ENCODE measurements around the gene JAK3. TPM values are rescaled to one million over a fixed set of nuclear protein-coding genes. Genes with fewer than 3 reads are reported as not detected.
"Not testable (repeated sequence)": the region's sequence is repeated elsewhere in the genome, so short reads cannot be mapped to it uniquely, and the experiment has no call there.

JAK3 gene
- 0.37 and 0.90 TPM in 2 replicates for total RNA-seq (2014; rRNA removed; shearing (Covaris generic))

DNA sequence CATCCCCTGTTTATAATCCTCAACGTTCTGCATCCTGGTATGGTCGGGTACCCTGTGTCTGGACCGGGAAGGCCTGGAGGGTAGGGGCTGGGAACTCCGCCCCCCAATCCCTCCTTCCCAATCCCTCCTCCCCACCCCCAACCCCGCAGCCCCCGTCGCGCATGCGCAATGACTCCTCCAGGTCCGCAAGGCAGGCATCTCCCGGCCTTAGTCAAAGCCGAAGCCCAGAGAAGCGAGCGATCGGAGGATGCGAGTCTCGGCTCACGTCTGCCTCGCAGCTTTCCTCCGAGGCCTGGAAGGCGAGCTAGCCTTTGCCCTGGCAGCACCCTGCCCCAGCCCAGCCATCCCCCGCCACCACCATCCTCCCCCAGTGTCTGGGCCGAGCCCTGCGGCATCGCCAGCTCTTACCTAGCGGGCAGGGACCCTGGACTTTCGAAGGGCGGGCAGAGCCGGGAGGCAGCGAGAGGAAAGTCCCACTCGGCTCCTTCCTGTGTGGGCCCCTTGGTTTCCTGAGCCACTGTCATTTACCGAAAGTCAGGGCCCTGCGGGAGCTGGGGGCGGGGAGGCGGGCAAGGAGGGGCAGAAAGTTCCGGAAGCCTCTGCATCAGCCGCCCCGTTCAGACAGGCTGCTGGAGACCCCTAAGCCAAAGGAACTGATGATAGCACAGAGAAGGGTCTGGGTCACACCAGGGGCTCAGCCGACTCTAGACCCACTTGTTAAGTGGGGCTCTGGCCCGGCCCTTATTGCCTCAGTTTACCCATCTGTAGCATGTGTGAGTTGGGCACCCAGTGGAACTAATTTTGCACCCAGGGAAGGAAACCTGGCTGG, at the start of gene JAK3:
JAK3 (minus strand) TSS at position 445 of the 829 bp plus-strand sequence. CDS start 3,565 bp downstream, outside the sequence.
- DNase-seq (ENCODE audit: low spot score) = no peak

DNA sequence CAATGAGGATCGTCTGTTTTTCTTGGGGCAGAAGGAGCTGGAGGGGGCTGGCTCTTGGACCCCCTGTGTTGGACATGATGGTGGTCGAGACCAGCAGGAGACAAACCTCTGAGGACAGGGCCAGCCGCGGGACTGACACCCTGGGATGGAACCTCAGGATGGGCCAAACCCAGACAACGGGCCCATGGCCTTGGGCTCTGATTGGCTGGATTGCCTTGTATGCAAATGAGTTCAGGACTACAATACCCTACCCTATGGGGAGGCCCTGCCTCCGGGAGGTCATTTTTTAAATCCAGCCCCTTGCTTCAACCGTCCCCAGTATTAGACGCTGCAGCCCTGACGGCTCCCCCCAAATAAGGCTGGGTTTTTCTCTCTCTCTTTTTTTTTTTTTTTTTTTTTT, 46.0 kb upstream of the JAK3 start:
- DNase-seq (ENCODE audit: low spot score) = no peak

DNA sequence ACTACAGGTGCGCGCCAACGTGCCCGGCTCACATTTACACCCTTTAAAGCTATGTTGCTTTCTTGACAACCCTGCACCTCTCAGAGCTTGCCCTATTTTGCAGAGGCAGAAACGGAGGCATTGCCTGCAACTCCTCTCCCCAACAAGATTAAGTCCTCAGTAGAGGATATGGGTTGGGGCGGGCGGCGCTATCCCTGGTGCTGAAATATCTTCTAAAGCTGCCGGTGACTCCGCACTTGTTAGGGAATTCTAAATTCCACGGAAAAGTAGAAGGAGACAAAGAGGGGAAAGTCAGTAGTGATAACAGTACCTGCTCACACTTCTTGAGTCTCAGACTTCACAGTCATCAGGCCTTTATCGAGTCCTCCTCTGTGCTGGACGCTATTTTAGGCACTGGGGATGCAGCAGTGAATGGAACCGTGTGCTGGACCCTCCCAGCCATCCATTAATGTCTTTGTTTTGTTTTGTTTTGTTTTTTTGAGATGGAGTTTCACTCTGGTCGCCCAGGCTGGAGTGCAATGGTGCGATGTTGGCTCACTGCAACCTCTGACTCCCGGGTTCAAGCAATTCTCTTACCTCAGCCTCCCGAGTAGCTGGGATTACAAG, 41.9 kb upstream of the JAK3 start:
- DNase-seq (ENCODE audit: low spot score) = no peak

GRCh38 chr19:17888260-17888659, 40.5 kb upstream of the JAK3 start:
- DNase-seq (ENCODE audit: low spot score) = no peak

DNA sequence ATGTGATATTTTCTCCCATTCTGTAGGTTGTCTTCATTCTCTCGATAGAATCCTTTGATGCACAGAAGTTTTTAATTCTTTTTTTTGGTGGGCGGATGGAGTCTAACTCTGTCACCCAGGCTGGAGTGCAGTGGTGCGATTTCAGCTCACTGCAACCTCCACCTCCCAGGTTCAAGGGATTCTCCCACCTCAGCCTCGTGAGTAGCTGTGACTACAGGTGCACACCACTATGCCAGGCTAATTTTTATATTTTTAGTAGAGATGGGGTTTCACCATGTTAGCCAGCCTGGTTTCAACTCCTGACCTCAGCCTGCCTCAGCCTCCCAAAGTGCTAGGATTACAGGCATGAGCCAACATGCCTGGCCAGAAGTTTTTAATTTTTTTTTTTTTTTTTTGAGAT, 39.4 kb upstream of the JAK3 start:
- DNase-seq (ENCODE audit: low spot score) = not testable (repeated sequence)

DNA sequence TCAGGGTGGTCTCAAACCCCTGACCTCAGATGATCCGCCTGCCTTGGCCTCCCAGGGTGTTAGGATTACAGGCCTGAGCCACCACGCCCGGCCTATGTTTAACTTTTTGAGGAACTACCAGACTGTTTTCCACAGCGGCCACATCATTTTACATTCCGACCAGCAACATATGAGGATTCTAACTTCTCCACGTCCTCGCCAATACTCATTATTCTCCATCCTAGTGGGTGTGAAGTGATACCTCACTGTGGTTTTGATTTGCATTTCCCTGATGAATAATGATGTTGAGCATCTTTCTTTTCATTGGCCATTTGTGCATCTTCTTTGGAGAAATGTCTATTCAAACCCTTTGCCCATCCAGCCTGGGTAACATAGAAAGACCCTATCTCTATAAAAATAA, 38.7 kb upstream of the JAK3 start:
- DNase-seq (ENCODE audit: low spot score) = no peak

DNA sequence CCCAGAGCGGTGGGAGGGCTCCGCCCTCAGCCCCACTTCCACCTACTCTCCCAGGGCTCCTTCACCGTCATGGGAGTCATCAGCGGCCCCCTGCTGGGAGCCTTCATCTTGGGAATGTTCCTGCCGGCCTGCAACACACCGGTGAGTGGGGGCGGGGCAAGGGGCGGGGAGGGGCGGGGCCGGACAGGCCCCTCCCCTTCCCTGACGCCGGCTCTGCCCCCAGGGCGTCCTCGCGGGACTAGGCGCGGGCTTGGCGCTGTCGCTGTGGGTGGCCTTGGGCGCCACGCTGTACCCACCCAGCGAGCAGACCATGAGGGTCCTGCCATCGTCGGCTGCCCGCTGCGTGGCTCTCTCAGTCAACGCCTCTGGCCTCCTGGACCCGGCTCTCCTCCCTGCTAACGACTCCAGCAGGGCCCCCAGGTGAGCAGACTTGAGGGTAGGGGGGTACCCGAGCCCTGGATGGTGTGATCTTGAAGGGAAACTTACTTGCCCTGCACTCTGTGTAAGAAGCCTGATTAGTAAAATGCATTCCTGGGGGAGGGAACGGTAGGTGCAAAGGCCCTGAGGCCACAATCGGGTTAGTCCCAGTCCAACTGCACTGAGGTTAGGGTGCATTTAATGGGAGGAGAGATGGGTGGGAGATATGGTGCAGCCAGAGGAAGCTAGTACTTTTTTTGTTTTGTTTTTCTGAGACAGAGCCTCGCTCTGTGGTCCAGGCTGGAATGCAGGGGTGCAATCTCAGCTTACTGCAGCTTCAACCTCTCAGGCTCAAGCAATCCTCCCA, 36.0 kb upstream of the JAK3 start:
- no peak for DNase-seq (ENCODE audit: low spot score)

GRCh38 chr19:17881701-17882100, 33.9 kb upstream of the JAK3 start:
- no peak for DNase-seq (ENCODE audit: low spot score)

DNA sequence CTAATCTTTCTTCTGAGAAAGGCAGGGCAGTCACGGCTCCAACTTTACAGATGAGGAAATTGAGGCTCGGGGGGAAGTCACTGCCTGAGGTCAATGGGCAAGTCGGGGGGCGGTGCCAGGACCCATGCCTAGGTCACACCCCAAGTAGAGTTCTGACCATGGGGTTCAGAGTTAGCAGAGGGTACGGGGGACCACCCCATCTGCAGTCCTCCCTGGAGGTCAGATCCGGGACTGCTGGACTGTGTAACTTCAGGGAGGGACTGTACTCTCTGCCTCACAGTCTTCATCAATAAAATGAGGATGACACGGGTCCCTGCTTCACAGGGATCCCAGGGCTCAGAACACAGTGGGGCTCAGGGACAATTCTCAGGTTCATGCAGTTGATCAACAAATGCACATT, 31.7 kb upstream of the JAK3 start:
- no peak for DNase-seq (ENCODE audit: low spot score)

GRCh38 chr19:17877696-17878095, 29.9 kb upstream of the JAK3 start:
- DNase-seq (ENCODE audit: low spot score) = no peak

DNA sequence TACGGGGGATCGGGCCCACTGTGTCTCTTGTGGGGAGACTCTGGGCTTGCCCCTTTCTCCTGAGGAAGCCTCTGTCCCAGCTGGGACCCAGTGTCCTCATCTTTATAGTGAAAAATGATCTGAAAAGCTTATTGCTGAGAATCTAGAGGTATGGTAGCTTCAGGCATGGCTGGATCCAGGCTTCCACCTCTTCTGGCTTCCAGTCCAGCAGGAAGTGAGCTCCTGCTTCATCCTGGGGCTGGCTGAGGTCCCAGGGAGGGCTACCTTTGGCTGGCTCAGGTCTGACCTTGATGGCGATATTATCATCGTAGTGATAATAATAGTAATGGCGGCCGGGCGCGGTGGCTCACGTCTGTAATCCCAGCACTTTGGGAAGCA, 27.0 kb upstream of the JAK3 start:
- DNase-seq (ENCODE audit: low spot score) = no peak

- DNase-seq (ENCODE audit: low spot score) = peak; percentile 2
Observed at GRCh38 chr19:17873786-17874757, 26.3 kb upstream of the JAK3 start.

- no peak for DNase-seq (ENCODE audit: low spot score)
Observed at GRCh38 chr19:17872251-17873001, 24.6 kb upstream of the JAK3 start.

- no peak for DNase-seq (ENCODE audit: low spot score)
Observed at GRCh38 chr19:17871878-17872250, 24.1 kb upstream of the JAK3 start, which contains the start of gene SLC5A5. TSS of gene SLC5A5 (plus strand) at chr19:17871945. CDS start at chr19:17872320, 375 bp downstream.

DNA sequence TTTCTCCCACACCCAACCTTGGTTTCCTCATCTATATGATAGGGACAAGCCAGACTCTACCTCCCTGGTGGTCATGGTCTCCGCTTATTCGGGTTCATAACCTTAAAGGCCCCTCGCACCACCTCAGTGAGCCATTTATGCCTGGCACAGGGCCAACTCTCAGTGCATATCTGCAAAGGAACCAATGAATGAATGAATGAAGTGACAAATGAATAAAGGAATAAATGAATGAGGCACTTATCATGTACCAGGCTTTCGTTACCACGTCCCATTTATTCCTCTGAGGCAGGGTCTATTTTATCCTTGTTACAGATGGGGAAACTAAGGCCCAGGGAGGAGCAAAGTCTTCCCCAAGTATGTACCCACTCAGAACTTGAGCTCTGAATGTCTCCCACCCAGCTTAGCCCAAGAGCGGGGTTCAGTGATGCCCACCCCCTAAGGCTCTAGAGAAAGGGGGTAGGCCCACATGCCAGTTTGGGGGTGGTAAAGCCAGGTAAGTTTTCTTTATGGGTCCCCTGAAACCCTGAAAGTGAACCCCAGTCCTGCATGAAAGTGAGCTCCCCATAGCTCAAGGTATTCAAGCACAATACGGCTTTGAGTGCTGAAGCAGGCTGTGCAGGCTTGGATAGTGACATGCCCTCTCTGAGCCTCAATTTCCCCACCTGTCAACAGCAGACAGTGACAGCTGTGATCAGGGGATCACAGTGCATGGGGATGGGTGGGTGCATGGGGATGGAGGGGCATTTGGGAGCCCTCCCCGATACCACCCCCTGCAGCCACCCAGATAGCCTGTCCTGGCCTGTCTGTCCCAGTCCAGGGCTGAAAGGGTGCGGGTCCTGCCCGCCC, 23.5 kb upstream of the JAK3 start:
- no peak for DNase-seq (ENCODE audit: low spot score)

DNA sequence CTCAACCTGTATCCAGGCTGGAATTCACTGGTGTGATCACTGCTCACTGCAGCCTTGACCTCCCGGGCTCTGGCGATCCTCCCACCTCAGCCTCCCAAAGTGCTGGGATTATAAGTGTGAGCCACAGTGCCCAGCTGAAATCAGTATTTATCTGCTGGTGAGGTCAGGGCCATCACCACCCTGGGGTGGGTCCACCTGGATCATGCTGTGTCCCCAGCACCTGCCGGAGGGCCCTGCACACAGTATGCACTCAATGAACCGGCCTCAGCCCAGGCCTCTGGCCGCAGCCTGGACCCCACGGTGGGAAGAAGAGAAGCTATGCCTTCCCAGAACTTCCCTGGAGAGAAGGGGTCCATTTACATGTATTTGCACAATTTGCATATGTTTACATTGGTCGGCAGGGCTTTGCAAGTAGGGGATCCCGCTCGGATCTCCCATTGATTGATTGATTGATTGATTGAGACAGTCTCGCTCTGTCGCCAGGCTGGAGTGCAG, 21.4 kb upstream of the JAK3 start:
- DNase-seq (ENCODE audit: low spot score) = no peak

GRCh38 chr19:17868669-17869068, 20.9 kb upstream of the JAK3 start:
- no peak for DNase-seq (ENCODE audit: low spot score)

- no peak for DNase-seq (ENCODE audit: low spot score)
Observed at GRCh38 chr19:17866964-17867486, 19.2 kb upstream of the JAK3 start.

DNA sequence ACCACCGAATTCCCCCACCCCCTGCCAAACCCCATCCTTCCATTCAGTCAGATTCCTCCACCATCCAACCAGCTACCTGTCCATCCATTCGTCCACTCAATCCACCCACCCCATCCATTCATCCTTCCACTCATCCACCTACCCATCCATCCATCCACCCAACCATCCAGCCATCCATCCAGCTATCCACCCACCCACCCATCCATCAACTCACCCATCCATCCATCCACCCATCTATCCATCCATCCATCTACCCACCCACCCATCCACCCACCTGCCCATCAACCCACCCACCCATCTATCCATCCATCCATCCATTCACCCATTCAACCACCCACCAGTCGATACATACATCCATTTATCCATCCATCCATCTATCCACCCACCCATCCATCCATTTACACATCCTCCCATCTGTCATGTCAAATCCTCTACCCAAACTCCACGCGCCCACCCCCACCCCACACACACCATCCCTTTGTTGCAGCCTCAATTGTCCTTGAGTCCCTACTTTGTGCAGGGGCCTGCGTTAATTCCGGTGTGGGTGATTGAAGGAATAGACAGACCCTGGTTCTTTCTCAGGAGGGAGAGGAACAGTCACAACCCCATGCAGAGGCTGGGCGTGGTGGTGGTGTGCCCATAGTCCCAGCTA, 18.7 kb upstream of the JAK3 start:
- DNase-seq (ENCODE audit: low spot score) = no peak

All from H4 (cell line).